HG03565 (cell line): ENCODE measurements around the gene ELP5.
"Not testable (repeated sequence)": the region's sequence is repeated elsewhere in the genome, so short reads cannot be mapped to it uniquely, and the experiment has no call there.

Experiments
- ATAC-seq: cut with Tn5 transposase; IDR thresholded peaks from one replicate; pipeline ENCODE4 v1.9.1; 2021; ENCODE audit warnings: mild to moderate bottlenecking, moderate library complexity; ENCODE audit not compliant: unreplicated experiment

The ELP5 gene

GRCh38 chr17:7235693-7236665 lies 16.0 kb upstream of the ELP5 start:
- ATAC-seq = no peak

- no peak for ATAC-seq
Measured at GRCh38 chr17:7236808-7237207, 15.2 kb upstream of the ELP5 start.

GRCh38 chr17:7237266-7237760 lies 14.7 kb upstream of the ELP5 start:
- no peak for ATAC-seq

- no peak for ATAC-seq
Measured at GRCh38 chr17:7237761-7238419, 14.1 kb upstream of the ELP5 start.

- ATAC-seq = no peak
Measured at GRCh38 chr17:7238420-7239090, 13.5 kb upstream of the ELP5 start.

GRCh38 chr17:7239091-7240027 lies 12.7 kb upstream of the ELP5 start, which contains the start of gene PHF23:
Gene PHF23 (minus strand): TSS chr17:7239457. CDS start chr17:7239279, 178 bp downstream.
- peak; percentile 38 for ATAC-seq

GRCh38 chr17:7240375-7240774 lies 11.6 kb upstream of the ELP5 start:
- ATAC-seq = no peak

- no peak for ATAC-seq
Measured at GRCh38 chr17:7241090-7241733, 10.8 kb upstream of the ELP5 start.

GRCh38 chr17:7241783-7242716 lies 10.0 kb upstream of the ELP5 start, which contains the start of gene GABARAP:
Gene GABARAP (minus strand): TSS chr17:7242449. CDS start chr17:7242330, 119 bp downstream.
- peak; percentile 20 for ATAC-seq

- ATAC-seq = peak; percentile 34
Measured at GRCh38 chr17:7242717-7243452, 9.1 kb upstream of the ELP5 start.

- ATAC-seq = no peak
Measured at GRCh38 chr17:7243453-7243729, 8.6 kb upstream of the ELP5 start.

- not testable (repeated sequence) for ATAC-seq
Measured at GRCh38 chr17:7243838-7244237, 8.2 kb upstream of the ELP5 start.

- no peak for ATAC-seq
Measured at GRCh38 chr17:7246779-7247178, 5.2 kb upstream of the ELP5 start.

GRCh38 chr17:7248796-7249195 lies 3.2 kb upstream of the ELP5 start:
- ATAC-seq = no peak

- ATAC-seq = no peak
Measured at GRCh38 chr17:7249214-7249613, 2.8 kb upstream of the ELP5 start.

- no peak for ATAC-seq
Measured at GRCh38 chr17:7249830-7250229, 2.2 kb upstream of the ELP5 start.

- ATAC-seq = peak; percentile 1
Measured at GRCh38 chr17:7250695-7251627, 1.1 kb upstream of the ELP5 start.
